Tibial nerve (tissue), 4 donors: ENCODE results near the gene LIFR. TPM values are rescaled to one million over a fixed set of nuclear protein-coding genes. Genes with fewer than 3 reads are reported as not detected.

Experiments used
- DNase-seq, 2 donors: peaks; one replicate each; pipeline ENCODE4 v3.0.0-alpha.2; 2019; ENCODE audit warnings: low spot score in 2 of 2
- H3K27ac ChIP-seq, 4 donors: fragments of 200-600 bp; sonication (generic) in 3 of 4; one replicate each; pipeline ENCODE4 v1.5.1; 2017 to 2019; ENCODE audit warnings: mild to moderate bottlenecking in 1 of 4
- H3K27me3 ChIP-seq, 2 donors: fragments of 200-600 bp; sonication (generic) in 1 of 2; one replicate each; pipeline versions ENCODE4 v1.5.1 to v1.6.0; 2017 to 2019
- H3K36me3 ChIP-seq, 3 donors: fragments of 200-600 bp; sonication (generic); one replicate each; pipeline ENCODE4 v1.5.1; 2018 to 2019
- H3K4me1 ChIP-seq, 4 donors: fragments of 200-600 bp; sonication (generic) in 3 of 4; one replicate each; pipeline ENCODE4 v1.5.1; 2017 to 2019
- H3K4me3 ChIP-seq, 4 donors: fragments of 200-600 bp; sonication (generic) in 3 of 4; one replicate each; pipeline ENCODE4 v1.5.1; 2017 to 2019; ENCODE audit warnings: mild to moderate bottlenecking in 1 of 4, moderate library complexity in 1 of 4
- H3K9me3 ChIP-seq, 4 donors: fragments of 200-600 bp; sonication (generic) in 3 of 4; one replicate each; pipeline ENCODE4 v1.5.1; 2017 to 2019
- EP300 ChIP-seq, 2 donors: sonication (generic); formaldehyde crosslinking; IDR thresholded peaks; one replicate each; pipeline ENCODE4 v1.6.1; 2017; ENCODE audit warnings: antibody characterized with exemption in 2 of 2, mild to moderate bottlenecking in 1 of 2
- POLR2A ChIP-seq, 2 donors: fragments of 450-650 bp; IDR thresholded peaks; one replicate each; pipeline ENCODE4 v1.6.1; 2017; ENCODE audit warnings: antibody characterized with exemption in 2 of 2, mild to moderate bottlenecking in 2 of 2, moderate library complexity in 2 of 2
- WGBS, 2 donors: methylation state at CpG; one replicate each; pipeline ENCODE4 v1.1.5; 2018; 5-methylcytosine and 5-hydroxymethylcytosine counted together
- total RNA-seq, 4 donors: library from RNA; depleted of rRNA; stranded (reverse); fragments of >200 nt; gene quantifications; one replicate each; pipeline ENCODE4 v1.1.0, GENCODE V29; 2016
- TF ChIP-seq, protein P1 (sequence below), 5 experiments: fragments of 200-600 bp in 3 of 5; fragments of 450-650 bp in 2 of 5; sonication (generic) in 3 of 5; IDR thresholded peaks; one replicate each; pipeline ENCODE4 v1.5.1; 2016 to 2019; ENCODE audit warnings: antibody characterized with exemption in 5 of 5, mild to moderate bottlenecking in 3 of 5, moderate library complexity in 2 of 5

LIFR gene
- total RNA-seq, 4 donors from 2014 or later = 145 to 247 (median 212) TPM

- Histone ChIP-seq H3K27me3 (no peaks in the 10 kb centered on the region), H3K4me1 (peaks cover 0 to 14% (median 0%) of the 10 kb centered on the region in 4 donors), H3K4me3 (no peak overlapping the region), H3K9me3 (no peaks in the 10 kb centered on the region), H3K36me3 (peaks cover 0 to 5% (median 0%) of the 10 kb centered on the region in 3 donors), H3K27ac (no peak overlapping the region)
- WGBS, 2 donors = 86 to 95% methylated on average over 1 of the region's 1 CpG
- DNase-seq = no peak
- TF ChIP-seq EP300 (IDR thresholded peaks at IDR 0.05) (no peak), POLR2A (IDR thresholded peaks at IDR 0.05) (no peak)
- TF ChIP-seq, protein P1, sequence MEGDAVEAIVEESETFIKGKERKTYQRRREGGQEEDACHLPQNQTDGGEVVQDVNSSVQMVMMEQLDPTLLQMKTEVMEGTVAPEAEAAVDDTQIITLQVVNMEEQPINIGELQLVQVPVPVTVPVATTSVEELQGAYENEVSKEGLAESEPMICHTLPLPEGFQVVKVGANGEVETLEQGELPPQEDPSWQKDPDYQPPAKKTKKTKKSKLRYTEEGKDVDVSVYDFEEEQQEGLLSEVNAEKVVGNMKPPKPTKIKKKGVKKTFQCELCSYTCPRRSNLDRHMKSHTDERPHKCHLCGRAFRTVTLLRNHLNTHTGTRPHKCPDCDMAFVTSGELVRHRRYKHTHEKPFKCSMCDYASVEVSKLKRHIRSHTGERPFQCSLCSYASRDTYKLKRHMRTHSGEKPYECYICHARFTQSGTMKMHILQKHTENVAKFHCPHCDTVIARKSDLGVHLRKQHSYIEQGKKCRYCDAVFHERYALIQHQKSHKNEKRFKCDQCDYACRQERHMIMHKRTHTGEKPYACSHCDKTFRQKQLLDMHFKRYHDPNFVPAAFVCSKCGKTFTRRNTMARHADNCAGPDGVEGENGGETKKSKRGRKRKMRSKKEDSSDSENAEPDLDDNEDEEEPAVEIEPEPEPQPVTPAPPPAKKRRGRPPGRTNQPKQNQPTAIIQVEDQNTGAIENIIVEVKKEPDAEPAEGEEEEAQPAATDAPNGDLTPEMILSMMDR (IDR thresholded peaks at IDR 0.05) = no peak
Observed at GRCh38 chr5:38438757-38439156, 117.7 kb downstream of the LIFR start.

DNA sequence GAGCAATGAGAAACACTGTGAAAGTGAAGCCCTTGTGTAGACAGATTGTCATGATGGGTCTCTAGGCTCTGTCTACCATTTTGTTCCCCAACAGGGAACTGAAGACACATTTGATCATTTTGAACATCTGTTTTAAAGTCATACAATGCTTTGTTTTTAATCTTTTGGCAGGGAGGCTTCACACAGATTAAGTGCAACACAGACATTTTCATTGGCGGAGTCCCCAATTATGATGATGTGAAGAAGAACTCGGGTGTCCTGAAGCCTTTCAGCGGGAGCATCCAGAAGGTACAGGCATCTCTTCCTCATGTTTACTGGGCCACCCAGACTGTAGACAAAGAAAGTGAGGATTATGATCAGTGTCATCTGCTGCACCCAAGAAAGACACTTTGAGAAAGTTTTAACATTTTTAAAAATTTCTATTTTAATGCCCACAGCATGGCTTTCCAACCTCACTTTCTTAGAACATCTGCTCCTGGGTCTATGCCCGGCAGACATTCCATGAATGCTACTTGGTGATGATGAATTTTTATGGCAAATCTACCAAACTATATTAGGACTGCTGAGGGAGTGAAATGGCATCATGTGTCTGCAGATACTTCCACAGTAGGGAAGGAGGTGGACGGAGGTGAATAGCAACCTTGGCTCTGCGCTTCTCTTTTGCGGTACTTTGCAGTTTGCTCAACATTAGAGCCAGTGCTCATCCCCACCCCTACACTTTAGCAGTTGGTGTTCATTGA is 121.3 kb downstream of the LIFR start:
- no peak for DNase-seq
- TF ChIP-seq, protein P1 (IDR thresholded peaks at IDR 0.05) = no peak
- no peak for TF ChIP-seq EP300 (IDR thresholded peaks at IDR 0.05)
- no peak for TF ChIP-seq POLR2A (IDR thresholded peaks at IDR 0.05)
- H3K27ac ChIP-seq = no peak overlapping the region
- peaks cover 0 to 5% (median 0%) of the 10 kb centered on the region in 3 donors for H3K36me3 ChIP-seq
- WGBS, 2 donors = 83 to 90% methylated on average over 7 of the region's 7 CpGs
- H3K27me3 ChIP-seq = no peaks in the 10 kb centered on the region
- no peak overlapping the region for H3K4me3 ChIP-seq
- peaks cover 0 to 11% (median 0%) of the 10 kb centered on the region in 4 donors for H3K4me1 ChIP-seq
- no peaks in the 10 kb centered on the region for H3K9me3 ChIP-seq

DNA sequence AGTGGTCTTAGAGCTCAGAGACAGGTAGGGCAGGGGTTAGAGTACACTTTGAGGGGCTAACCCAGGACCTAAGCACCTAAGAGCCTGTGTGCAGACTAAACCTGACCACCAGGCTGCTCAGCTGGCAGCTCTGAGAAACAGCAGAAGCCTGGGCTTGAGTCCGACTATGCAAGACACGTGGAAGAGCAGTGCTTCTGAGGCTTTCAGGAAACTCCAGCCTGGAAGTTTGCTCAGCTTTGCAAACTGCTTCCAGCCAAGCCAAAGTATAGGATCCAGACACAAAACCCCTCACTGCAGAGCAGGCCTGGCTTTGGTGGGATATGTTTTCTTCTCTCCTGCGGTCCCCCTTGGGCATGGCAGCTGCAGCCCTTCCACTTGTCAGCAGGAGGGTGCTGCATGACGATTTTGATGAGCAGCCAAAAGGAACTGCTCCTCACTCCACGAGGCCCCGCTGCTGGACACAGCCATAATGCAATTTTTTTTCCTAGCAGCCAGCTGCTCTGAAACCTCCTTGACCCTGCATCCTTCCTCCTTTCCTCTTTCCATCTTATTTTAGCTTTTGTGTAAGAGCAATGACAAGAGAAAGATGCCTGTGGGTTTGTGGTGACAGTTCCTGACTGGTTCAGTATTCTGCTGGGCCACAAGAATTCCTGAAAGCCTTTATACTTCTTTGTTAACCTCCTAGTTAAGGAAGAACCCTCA is 123.1 kb downstream of the LIFR start:
- Histone ChIP-seq H3K4me1 (peaks cover 0 to 11% (median 0%) of the 10 kb centered on the region in 4 donors), H3K36me3 (peaks cover 0 to 3% (median 0%) of the 10 kb centered on the region in 3 donors), H3K4me3 (no peak overlapping the region), H3K9me3 (no peaks in the 10 kb centered on the region), H3K27me3 (no peaks in the 10 kb centered on the region), H3K27ac (no peak overlapping the region)
- 37 to 42% methylated on average over 6 of the region's 6 CpGs for WGBS, 2 donors
- no peak for DNase-seq
- TF ChIP-seq, protein P1 (IDR thresholded peaks at IDR 0.05) = peak in 1 of 5 experiments; percentile 14
- no peak for TF ChIP-seq POLR2A (IDR thresholded peaks at IDR 0.05)

DNA sequence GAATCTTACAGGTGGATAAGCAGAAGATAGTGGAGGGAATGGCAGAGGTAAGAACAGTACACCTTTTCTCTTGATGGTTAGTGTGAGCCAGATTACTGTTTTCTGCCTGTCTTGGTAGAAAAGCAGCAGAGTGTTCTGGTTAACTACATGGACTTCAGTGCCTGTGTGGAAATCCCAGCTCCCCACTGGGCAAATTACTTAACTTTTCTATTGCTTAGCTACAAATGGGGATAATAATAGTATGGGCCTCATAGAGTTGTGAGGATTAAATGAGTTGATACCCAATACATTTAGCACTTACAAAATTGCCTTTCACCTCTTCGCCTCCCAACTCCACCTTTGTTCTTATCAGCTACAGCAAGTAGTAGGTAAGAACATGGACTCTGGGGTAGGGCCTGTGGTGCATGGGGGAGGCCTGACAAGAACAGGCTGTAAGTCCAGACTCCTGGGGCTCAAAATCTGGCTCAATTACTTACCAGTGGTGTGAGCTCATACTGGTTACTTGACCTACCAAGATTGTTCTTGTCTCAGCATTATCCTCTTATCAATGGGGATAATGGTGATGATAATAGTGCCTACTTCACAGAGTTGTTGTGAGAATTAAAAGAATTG is 125.1 kb downstream of the LIFR start:
- Histone ChIP-seq H3K4me3 (no peak overlapping the region), H3K36me3 (no peaks in the 10 kb centered on the region), H3K4me1 (peaks cover 0 to 11% (median 0%) of the 10 kb centered on the region in 4 donors), H3K9me3 (no peaks in the 10 kb centered on the region), H3K27ac (no peak overlapping the region), H3K27me3 (no peaks in the 10 kb centered on the region)
- TF ChIP-seq, protein P1 (IDR thresholded peaks at IDR 0.05) = no peak
- TF ChIP-seq POLR2A (IDR thresholded peaks at IDR 0.05) (no peak), EP300 (IDR thresholded peaks at IDR 0.05) (no peak)
- WGBS, 2 donors = 94 to 100% methylated on average over 1 of the region's 1 CpG
- DNase-seq = no peak
